Astrocyte (in vitro differentiated cells and primary cell): Measurements from ENCODE around the gene TBC1D5.

ENCODE experiments used
- EZH2 ChIP-seq: IDR thresholded peaks from 2 replicates; pipeline ENCODE4 v1.6.1; 2012; ENCODE audit warnings: mild to moderate bottlenecking, low read length, inconsistent platforms; ENCODE audit not compliant: insufficient read depth
- TF ChIP-seq, protein P1 (sequence below): IDR thresholded peaks from 2 replicates; pipeline ENCODE4 v1.5.1; 2011; ENCODE audit warnings: low read depth, mild to moderate bottlenecking, inconsistent platforms, low read length, moderate library complexity; ENCODE audit not compliant: insufficient read depth

DNA sequence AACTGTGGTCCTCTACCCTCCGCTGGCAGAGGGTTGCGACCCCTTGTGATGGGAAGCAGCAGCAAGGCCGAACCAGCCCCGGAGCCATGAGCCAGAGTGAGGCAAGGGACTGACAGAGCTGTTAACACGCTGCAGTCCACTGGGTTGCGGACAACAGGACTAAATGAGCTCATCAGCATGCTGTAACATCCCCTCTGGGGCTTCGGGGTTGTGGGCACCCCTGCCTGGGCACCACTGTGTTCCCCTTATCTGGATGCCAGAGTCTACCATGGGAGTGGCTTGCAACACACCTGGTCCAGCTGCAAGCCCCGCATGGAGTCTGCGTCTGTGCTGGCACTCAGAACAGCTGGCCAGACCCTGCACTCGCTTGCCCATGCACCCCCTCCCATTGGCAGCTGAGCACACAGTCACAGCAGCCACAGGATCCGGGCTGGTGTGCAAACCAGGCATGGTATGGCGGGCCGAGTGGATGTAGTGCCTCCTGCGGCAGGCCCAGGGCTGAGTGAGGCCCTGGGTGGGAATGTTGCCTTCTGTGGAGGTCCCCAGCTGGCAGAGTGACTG, 453.5 kb downstream of the TBC1D5 start:
- TF ChIP-seq, protein P1, sequence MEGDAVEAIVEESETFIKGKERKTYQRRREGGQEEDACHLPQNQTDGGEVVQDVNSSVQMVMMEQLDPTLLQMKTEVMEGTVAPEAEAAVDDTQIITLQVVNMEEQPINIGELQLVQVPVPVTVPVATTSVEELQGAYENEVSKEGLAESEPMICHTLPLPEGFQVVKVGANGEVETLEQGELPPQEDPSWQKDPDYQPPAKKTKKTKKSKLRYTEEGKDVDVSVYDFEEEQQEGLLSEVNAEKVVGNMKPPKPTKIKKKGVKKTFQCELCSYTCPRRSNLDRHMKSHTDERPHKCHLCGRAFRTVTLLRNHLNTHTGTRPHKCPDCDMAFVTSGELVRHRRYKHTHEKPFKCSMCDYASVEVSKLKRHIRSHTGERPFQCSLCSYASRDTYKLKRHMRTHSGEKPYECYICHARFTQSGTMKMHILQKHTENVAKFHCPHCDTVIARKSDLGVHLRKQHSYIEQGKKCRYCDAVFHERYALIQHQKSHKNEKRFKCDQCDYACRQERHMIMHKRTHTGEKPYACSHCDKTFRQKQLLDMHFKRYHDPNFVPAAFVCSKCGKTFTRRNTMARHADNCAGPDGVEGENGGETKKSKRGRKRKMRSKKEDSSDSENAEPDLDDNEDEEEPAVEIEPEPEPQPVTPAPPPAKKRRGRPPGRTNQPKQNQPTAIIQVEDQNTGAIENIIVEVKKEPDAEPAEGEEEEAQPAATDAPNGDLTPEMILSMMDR = no peak
- no peak for TF ChIP-seq EZH2
